ENCODE measurements around the gene DAGLA. TPM values are rescaled to one million over a fixed set of nuclear protein-coding genes. Genes with fewer than 3 reads are reported as not detected.

DAGLA gene
- total and polyA plus RNA-seq, 2 of the 13 experiments (the other 11 are each of a cell fraction or from before 2014, with no cell fraction given), result 2.6 to 3.9 TPM

GRCh38 chr11:61739413-61739812, 59.2 kb downstream of the DAGLA start:
- FAIRE-seq, result no peak
- intact Hi-C loops (cut with micrococcal nuclease; ENCODE audit: unreplicated experiment), result no loop called here

DNA sequence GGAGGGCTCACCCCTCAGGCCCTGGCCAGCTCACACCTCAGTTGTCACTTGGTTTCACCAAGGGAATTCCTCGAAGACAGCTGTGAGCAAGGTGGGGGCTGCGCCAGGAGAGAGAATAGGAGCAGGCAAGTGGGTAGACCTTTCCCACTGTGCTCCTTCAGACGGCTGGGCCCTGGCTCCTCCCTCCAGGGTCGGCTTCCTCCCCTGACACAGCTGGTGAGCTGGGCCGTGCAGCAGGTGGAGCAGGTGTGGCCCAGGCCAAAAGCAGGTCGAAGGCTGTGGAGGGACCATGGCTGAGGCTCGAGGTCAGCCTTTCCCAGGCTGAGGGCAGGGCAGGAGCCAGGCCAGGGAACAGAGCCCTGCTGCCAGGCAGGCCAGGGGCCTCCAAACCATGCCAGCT, 59.8 kb downstream of the DAGLA start:
- no peak for FAIRE-seq
- in situ Hi-C loops (cut with HindIII; ENCODE audit: extremely low pct_ligation_motif_present, low pct_unique_long_range_greater_than_20kb) (no loop called here), intact Hi-C loops (cut with micrococcal nuclease; ENCODE audit: unreplicated experiment) (no loop called here)
- Histone ChIP-seq H3K4me1 (ENCODE audit: insufficient read depth, low read length) (no peaks in the 10 kb centered on the region), H3K27me3 (ENCODE audit: control insufficient read depth in 1 of 2, insufficient read depth in 2 of 2, low read length in 2 of 2) (no peaks in the 10 kb centered on the region), H2AFZ (ENCODE audit: low read length) (no peak overlapping the region), H3K4me2 (ENCODE audit: low read depth, low read length) (no peak overlapping the region), H3K79me2 (ENCODE audit: insufficient read depth, low read length) (no peaks in the 10 kb centered on the region), H3K27ac (ENCODE audit: extremely low read length, insufficient read depth, low read length) (no peak overlapping the region), H3K9me3 (ENCODE audit: low read length) (no peaks in the 10 kb centered on the region), H3K9ac (ENCODE audit: insufficient read depth, low read depth, low read length) (no peak overlapping the region), H3K36me3 (replicated peaks in 1 of 2; ENCODE audit: control insufficient read depth in 1 of 2, insufficient read depth in 2 of 2, low read length in 2 of 2) (peaks cover 25 to 36% of the 10 kb centered on the region in 2 experiments; a peak in 4 of 5 replicates), H3K4me3 (replicated peaks in 1 of 3; ENCODE audit: insufficient read depth in 1 of 3, low read depth in 2 of 3, low read length in 3 of 3) (no peak overlapping the region), H4K20me1 (ENCODE audit: insufficient read depth, low read length) (no peaks in the 10 kb centered on the region)
- TF ChIP-seq, protein P1, sequence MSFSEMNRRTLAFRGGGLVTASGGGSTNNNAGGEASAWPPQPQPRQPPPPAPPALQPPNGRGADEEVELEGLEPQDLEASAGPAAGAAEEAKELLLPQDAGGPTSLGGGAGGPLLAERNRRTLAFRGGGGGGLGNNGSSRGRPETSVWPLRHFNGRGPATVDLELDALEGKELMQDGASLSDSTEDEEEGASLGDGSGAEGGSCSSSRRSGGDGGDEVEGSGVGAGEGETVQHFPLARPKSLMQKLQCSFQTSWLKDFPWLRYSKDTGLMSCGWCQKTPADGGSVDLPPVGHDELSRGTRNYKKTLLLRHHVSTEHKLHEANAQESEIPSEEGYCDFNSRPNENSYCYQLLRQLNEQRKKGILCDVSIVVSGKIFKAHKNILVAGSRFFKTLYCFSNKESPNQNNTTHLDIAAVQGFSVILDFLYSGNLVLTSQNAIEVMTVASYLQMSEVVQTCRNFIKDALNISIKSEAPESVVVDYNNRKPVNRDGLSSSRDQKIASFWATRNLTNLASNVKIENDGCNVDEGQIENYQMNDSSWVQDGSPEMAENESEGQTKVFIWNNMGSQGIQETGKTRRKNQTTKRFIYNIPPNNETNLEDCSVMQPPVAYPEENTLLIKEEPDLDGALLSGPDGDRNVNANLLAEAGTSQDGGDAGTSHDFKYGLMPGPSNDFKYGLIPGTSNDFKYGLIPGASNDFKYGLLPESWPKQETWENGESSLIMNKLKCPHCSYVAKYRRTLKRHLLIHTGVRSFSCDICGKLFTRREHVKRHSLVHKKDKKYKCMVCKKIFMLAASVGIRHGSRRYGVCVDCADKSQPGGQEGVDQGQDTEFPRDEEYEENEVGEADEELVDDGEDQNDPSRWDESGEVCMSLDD (CRISPR knock-in tag; IDR thresholded peaks at IDR 0.05; ENCODE audit: borderline replicate concordance), result no peak
- peak; percentile 32 for TF ChIP-seq AGO2 (optimal IDR thresholded peaks at IDR 0.05; ENCODE audit: low read depth, low read length)
- CTCF ChIA-PET (ENCODE audit: low intra/inter-chr PET ratio, low total read pairs), result no interaction called here
- no peak for ATAC-seq
- no peak for DNase-seq (ENCODE audit: low spot score)
- 92% methylated on average over 2 of the region's 7 CpGs for WGBS (ENCODE audit: low lambda C conversion rate)
- POLR2A ChIA-PET, result no interaction called here
- BruUV-seq (replicated peaks), result no TSS peak

More at GRCh38 chr11:61739413-61739812, 59.2 kb downstream of the DAGLA start:
- no peak overlapping the region for H3K9ac ChIP-seq (ENCODE audit: insufficient read depth, low read depth, low read length)
- no peak overlapping the region for H3K27ac ChIP-seq (ENCODE audit: extremely low read length, insufficient read depth, low read length)
- H3K36me3 ChIP-seq (replicated peaks in 1 of 2; ENCODE audit: control insufficient read depth in 1 of 2, insufficient read depth in 2 of 2, low read length in 2 of 2), result peaks cover 25 to 41% of the 10 kb centered on the region in 2 experiments; a peak in 4 of 5 replicates
- H3K9me3 ChIP-seq (ENCODE audit: low read length), result no peaks in the 10 kb centered on the region
- H3K4me3 ChIP-seq (replicated peaks in 1 of 3; ENCODE audit: insufficient read depth in 1 of 3, low read depth in 2 of 3, low read length in 3 of 3), result no peak overlapping the region
- H3K27me3 ChIP-seq (ENCODE audit: control insufficient read depth in 1 of 2, insufficient read depth in 2 of 2, low read length in 2 of 2), result no peaks in the 10 kb centered on the region
- no peak overlapping the region for H2AFZ ChIP-seq (ENCODE audit: low read length)
- no peak for TF ChIP-seq RARA (CRISPR knock-in tag; IDR thresholded peaks at IDR 0.05)
- no peak for TF ChIP-seq ZNF24 (IDR thresholded peaks at IDR 0.05)
- no peak for TF ChIP-seq ZNF879 (CRISPR knock-in tag; IDR thresholded peaks at IDR 0.05)
- no peak for TF ChIP-seq SRSF1 (optimal IDR thresholded peaks at IDR 0.05; ENCODE audit: low read depth, low read length)
- no peak for TF ChIP-seq ZNF468 (CRISPR knock-in tag; IDR thresholded peaks at IDR 0.05)
- no peak for TF ChIP-seq PCBP1 (IDR thresholded peaks at IDR 0.05; ENCODE audit: borderline replicate concordance, low read depth, low read length)
- BruUV-seq (replicated peaks), result no TSS peak
- no peaks in the 10 kb centered on the region for H3K79me2 ChIP-seq (ENCODE audit: insufficient read depth, low read length)
- ATAC-seq, result no peak
- in situ Hi-C loops (cut with HindIII; ENCODE audit: extremely low pct_ligation_motif_present, low pct_unique_long_range_greater_than_20kb), result no loop called here
- DNase-seq (ENCODE audit: low spot score), result no peak
- ChIA-PET POLR2A (no interaction called here), CTCF (ENCODE audit: low intra/inter-chr PET ratio, low total read pairs) (no interaction called here)
- H3K4me1 ChIP-seq (ENCODE audit: insufficient read depth, low read length), result no peaks in the 10 kb centered on the region
- no peaks in the 10 kb centered on the region for H4K20me1 ChIP-seq (ENCODE audit: insufficient read depth, low read length)
- H3K4me2 ChIP-seq (ENCODE audit: low read depth, low read length), result no peak overlapping the region
- WGBS (ENCODE audit: low lambda C conversion rate), result 97% methylated on average over 15 of the region's 15 CpGs
